Measurements from ENCODE around the gene ASGR1.
"Not testable (repeated sequence)": the region's sequence is repeated elsewhere in the genome, so short reads cannot be mapped to it uniquely, and the experiment has no call there.

ASGR1 gene

DNA sequence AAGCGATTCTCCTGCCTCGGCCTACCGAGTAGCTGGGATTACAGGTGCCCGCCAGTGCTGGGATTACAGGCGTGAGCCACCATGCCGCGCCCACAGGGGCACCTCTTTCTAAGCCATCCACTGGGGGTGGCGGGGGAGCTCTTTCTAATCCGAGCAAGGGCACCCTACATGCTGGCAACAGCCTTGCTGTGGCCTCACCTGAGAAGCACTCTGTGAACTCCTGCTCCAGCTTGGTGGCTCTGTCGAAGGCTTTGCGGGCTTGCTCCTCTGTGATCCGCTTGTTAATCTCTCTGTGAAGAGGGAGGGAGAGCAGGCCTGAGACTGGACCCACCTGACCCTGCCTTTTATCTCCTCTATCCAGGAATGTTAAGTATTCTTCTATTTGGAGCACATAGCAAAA lies 11.9 kb upstream of the ASGR1 start:
- no peak for DNase-seq (ENCODE audit: low read depth in 2 of 2, low spot score in 1 of 2)

DNA sequence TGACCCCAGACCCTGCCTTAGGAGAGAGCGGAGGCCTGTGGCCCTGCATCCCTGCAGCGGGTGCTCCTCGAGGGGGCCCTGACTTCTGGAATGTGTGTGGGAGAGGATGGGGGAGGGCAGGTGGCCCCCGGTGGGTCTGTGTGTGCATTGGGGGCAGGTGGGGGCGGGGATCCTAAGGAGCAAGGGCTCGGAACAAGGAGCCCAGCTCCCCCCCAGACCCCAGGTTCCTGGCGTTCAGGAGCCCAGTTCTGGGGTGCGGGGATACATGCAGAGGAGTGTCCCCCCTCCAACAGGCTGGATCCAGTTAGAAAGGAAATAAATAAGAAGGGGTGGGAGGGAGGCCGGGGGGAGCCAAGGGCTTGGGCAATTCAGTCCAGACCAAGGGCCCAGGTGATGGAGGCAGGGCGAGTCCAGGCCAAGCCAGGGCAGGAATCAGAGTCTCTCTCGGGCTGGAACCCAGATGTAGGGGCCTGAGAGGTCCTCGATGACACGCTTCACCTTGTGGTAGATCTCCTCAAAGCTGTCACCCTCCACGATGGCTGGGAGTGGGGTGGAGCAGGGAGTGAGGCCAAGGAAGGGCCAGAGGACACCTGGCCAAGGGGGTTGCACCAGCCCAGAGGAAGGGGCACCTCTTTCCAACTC lies 11.2 kb upstream of the ASGR1 start:
- no peak for DNase-seq (ENCODE audit: low read depth in 2 of 2, low spot score in 1 of 2)

DNA sequence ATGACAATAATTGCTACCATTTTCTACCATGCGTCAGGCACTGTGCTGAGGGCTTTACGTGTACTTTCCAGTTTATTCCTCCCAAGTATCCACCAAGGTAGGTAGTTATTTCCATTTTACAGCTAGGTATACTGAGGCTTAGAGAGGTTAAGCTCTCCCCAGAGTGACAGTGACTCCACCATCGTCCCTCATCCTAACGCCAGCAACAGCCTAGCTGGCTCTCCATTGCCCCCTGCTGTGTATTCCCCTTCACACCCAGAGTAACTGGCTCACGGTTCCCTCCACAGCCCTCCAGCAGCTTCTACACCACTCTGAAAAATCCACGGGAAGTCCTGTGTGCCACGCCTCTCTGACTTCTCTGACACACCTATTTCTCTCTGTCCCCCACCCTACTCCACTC lies 7.1 kb upstream of the ASGR1 start:
- DNase-seq (ENCODE audit: low read depth in 2 of 2, low spot score in 1 of 2), result no peak

DNA sequence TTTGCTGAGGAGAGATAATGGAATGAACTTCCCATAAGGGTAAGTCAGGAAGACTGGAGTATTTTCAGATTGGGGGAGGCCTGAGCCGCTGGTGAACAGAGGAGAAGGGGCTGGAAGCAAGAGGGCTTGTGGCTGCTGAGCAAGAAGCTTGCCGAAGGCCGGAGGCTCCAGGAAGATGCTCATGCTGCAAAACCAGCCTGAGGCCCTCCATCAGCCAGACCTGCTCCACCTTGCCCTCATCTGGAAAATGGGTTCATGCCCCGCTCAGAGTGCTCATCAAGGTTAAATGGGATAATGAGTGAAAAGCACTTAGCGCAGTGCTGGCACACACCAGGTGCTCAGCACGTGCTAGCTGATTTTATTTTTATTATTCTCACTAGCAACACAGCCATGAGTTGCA lies 5.5 kb upstream of the ASGR1 start:
- no peak for DNase-seq (ENCODE audit: low read depth in 2 of 2, low spot score in 1 of 2)

DNA sequence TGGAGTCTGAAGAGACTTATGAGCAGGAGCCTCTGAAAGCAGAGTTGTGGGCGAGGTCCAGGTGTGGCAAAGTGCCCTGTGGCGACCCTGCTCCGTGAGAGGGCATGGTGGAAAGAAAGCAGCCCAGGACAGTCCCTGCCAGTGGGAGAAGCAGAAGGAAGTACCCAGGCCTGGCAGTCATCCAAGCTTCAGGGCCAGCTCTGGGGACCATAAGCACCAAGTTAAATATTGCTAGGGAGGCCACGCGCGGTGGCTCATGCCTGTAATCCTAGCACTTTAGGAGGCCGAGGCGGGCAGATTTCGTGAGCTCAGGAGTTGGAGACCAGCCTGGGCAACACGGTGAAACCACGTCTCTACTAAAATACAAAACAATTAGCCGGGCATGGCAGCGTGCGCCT lies 4.9 kb upstream of the ASGR1 start:
- no peak for DNase-seq (ENCODE audit: low read depth in 2 of 2, low spot score in 1 of 2)

DNA sequence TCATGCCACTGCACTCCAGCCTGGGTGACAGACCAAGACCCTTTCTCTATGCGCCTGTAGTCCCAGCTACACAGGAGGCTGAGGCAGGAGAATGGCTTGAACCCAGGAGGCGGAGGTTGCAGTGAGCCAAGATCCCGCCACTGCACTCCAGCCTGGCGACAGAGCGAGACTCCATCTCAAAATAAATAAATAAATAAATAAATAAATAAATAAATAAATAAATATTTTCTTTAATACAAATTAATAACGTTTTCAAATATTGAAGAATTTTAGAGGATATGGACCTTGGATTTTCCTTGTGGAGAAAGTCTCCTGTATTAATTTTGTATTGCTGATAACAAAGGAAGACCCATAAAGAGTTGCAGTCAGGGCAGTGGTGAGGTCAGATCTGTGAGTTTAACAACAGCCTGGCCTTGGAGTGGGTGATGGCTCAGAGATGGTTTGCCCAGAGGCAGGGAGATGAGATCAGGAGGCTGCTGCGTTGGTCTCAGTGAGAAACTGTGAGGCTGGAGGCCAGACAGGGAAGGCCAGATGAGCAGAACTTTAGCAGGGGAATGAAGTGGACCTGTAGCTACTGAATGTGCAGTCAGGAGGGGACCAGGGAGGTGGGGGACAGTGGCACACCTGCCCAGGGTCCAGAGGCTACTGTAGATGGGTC lies 4.4 kb upstream of the ASGR1 start:
- DNase-seq (ENCODE audit: low read depth in 2 of 2, low spot score in 1 of 2), result no peak

DNA sequence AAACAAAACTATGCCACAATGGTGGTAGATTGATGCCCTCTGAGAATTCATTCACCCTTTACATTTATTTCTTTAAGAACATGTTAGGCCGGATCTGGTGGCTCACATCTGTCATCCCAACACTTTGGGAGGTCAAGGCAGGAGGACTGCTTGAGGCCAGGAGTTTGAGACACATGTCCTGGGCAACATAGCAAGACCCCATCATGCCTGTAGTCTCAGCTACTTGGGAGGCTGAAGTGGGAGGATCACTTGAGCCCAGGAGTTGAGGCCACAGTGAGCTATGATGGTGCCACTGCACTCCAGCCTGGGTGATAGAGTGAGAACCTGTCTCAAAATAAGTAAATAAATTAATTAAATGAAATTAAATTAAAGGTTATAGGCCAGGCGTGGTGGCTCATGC lies 2.9 kb upstream of the ASGR1 start:
- not testable (repeated sequence) for DNase-seq (ENCODE audit: low read depth in 2 of 2, low spot score in 1 of 2)

DNA sequence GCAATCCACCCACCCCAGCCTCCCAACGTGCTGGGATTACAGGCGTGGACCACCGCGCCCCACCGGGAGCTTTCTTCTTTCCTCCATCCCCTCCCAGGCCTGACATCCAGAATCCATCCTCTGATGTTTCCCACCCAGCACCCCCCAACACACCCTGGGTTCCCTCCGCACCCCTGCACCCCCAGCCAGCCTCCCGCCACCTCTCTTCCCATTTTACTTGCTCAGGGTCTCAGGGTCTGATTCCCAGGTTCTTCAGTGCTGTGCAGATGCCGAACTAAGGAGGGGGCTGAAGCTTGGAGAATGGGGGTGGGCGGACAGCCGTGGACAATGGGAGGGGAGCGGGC lies 225 bp downstream of the ASGR1 start:
- DNase-seq (ENCODE audit: low read depth in 2 of 2, low spot score in 1 of 2), result no peak

DNA sequence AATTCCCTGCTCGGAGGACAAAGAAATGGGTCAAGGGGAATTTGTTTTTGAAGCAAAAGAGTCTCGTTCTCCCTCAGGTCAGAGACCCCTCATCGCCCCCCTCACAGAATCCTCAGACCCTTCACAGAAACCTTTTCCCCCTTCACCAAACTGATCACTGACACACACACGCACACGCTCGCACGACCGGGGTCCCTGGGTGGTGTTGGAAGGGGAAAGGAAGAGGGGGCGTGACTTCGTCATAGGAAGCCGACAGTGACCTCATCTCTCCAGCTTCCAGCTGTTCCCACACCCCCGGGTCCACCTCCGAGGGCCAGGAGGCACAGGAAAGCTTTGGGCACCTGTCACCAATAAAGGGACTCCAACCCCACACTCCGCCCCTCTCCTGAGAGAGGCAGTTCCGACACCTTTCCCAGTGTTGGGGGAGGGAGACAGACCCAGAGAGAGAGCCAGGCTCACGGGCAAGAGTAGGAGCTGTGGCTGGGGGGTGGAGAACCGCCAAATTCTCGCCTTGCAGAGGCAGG lies 1.2 kb downstream of the ASGR1 start:
- DNase-seq (ENCODE audit: low read depth in 2 of 2, low spot score in 1 of 2), result no peak

DNA sequence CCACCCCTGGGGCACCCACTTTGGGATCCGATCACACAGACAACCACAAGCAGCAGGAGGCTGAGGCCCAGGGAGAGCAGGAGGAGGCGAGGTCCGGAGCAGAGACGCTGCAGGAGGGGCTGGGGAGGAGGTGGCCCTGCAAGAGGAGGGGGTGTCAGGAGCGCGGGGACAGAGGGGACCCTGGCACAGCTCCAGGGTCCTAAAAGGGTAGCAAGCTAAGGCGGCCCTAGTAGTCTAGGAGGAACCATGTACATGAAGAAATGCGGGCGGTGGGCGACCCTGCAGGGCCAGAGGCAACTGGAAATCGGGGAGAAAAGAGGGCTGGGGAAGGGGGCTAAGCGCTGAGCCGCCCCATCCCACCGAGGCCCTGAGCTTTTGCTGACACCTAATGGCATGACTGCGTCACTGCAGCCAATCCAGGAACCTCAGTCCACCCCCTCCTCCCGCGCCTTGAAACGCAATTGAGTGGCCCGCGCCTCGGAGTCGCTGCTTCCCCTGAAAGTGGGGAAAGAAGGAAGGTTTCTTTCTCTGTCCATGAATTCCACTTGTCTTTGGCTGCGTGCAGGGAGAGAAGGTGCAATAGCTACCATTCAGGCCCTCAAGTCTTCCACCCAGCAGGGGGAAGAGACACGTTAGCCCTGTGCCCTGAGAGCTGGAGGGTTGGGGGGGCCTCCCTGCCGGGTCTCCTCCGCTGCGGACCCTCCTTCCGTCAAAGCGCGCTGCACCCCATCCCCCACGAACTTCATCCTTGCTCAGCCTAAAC lies 1.8 kb downstream of the ASGR1 start:
- DNase-seq (ENCODE audit: low read depth in 2 of 2, low spot score in 1 of 2), result peak; percentile 24 to 33

DNA sequence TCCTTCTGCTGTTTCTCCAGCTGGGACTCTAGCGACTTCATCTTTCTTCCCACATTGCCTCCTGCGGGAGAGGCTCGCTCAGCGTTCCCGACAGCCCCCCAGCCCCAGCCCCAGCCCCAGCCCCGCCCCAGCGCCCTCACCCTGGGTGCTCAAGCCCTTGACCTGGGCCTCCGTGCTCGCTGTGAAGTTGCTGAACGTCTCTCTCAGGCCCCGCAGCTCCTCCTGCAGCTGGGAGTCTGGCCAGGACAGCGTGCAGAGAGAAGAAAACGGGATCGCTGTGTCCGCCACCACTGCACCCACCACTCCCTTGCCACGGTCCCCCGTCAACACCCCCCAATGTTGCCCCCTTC lies 2.4 kb downstream of the ASGR1 start:
- DNase-seq (ENCODE audit: low read depth in 2 of 2, low spot score in 1 of 2), result no peak

DNA sequence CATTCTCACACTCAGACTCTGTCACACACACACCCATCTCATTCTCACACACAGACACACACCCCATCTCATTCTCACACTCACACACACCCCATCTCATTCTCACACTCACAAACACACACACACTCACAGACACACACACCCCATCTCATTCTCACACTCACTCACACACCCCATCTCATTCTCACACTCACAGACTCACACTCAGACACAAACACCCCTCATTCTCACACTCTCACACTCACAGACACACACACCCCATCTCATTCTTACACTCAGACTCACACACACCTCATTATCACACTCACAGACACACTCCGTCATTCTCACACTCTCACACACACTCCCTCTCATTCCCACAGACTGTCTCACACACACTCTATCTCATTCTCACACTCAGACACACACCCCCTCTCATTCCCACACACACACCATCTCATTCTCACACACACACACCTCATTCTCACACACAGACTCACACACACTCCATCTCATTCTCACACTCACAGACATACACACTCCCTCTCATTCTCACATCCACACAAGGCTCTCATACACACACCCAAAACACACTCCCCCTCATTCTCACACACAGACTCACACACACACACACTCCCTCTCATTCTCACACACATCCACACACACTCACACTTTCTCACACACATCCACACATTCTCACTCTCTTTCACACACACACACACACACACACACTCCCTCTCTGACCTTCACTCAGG lies 2.9 kb downstream of the ASGR1 start:
- DNase-seq (ENCODE audit: low read depth in 2 of 2, low spot score in 1 of 2), result no peak

DNA sequence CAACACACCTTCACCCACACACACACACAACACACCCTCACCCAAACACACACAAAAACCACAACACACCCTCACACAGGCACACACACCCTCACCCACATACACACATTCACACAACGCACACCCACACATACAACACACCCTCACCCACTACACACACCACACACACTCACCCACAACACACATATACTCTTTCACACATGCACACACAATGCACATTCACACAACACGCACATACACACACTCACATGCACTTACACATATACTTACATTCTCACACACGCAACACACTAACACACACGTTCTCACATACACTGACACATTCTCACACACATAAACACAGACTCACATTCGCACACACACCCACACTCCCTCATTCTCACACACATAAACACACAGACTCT lies 3.8 kb downstream of the ASGR1 start:
- DNase-seq (ENCODE audit: low read depth in 2 of 2, low spot score in 1 of 2), result no peak

DNA sequence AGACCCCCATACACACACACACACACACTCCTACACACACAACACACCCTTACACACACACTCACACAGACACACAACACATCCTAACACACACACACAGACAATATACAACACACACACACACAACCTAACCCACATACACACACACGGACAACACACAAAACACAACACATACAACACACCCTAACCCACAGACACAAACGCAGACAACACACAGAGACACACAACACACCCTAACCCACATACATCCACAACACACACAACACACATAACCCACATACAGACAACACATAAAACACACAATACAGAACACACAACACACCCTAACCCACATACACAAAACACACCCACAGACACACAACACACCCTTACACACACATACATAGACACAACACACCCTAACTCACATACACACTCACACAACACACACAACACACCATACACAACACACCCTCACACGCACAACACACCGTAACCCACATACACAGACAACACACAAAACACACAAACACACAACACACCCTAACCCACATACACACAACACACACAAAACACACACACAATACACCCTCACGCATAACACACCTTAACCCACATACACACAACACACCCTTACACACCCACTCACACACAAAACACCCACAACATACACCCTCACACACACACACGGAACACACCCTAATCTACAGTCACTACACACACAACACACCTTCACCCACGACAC lies 4.4 kb downstream of the ASGR1 start:
- DNase-seq (ENCODE audit: low read depth in 2 of 2, low spot score in 1 of 2), result no peak

DNA sequence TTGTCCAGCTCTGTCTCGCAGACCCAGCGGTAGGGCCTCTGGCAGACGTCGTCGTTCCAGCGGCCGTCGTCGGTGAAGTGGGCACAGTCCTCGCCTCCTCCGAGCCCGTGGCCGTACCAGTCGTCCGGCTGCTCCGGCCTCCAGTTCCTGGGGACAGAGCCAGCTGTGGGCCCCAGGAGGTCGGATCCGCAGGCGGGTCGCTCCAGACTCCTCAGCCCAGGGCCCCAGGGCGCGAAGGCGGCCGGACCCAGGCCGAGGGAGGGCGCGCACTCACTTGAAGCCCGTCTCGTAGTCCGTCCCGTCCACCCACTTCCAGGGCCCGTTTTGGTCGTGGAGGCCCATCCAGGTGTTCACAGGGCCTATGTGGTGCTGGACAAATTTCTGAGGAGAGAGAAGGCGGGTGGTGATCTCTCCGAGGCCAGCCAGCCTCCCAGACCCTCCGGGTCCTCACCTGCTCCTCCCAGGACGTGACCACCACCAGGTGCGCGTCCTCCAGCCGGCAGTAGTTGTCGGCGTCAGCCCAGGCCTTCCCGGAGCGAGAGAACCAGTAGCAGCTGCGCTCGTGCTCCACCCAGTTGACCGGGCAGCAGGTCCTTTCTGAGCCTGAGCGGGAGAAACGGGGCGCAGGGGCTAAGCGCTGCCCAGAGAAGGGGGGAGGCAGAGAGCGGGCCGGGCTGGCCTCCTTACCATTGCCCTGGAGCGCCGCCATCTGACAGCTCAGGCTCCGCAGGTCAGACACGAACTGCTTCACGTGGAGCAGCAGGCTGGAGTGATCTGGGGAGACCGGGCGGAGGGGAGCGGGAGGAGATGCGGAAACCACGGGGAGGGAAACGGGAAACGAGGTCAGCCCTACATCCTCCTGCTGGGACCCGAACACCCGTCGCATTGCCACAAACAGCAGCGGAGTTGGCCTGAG lies 5.2 kb downstream of the ASGR1 start:
- DNase-seq (ENCODE audit: low read depth in 2 of 2, low spot score in 1 of 2), result no peak

DNA sequence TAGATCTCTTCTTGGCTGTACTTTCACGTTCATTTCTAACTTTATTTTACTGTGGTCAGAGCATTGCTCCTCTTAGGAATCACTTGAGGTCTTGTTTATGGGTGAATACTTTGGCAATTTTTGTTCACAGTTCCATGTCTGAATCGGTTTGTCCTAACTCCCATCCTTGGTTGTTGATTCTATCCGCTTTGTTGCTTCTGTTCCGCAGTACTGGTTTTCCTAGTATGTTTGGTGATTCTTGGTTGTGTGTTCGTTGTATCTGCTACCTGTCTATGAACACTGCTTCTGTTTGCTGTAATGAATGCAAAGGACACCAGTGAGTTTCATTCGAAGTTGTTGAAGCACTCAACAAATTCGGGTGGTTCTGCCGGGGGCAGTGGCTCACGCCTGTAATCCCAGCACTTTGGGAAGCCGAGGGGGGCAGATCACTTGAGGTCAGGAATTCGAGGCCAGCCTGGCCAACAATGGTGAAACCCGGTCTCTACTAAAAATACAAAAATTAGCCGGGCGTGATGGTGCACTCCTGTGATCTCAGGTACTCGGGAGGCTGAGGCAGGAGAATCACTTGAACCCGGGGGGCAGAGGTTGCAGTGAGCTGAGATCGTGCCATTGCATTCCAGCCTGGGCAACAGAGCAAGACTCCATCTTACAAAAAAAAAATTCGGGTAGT lies 6.5 kb downstream of the ASGR1 start:
- DNase-seq (ENCODE audit: low read depth in 2 of 2, low spot score in 1 of 2), result not testable (repeated sequence)

DNA sequence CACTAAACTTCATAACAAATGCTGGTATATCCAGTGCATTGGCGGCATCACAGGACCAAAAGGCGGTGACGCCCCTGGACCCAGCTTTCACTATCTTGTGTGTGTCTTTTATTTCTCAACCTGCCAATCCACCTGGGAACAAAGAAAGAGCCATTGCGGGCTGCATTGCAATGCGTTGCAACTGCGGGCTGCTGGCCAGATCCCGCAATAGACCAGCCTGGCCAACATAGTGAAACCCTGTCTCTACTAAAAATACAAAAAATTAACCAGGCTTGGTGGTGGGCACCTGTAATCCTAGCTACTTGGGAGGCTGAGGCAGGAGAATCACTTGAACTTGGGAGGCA lies 9.6 kb downstream of the ASGR1 start:
- not testable (repeated sequence) for DNase-seq (ENCODE audit: low read depth in 2 of 2, low spot score in 1 of 2)

DNA sequence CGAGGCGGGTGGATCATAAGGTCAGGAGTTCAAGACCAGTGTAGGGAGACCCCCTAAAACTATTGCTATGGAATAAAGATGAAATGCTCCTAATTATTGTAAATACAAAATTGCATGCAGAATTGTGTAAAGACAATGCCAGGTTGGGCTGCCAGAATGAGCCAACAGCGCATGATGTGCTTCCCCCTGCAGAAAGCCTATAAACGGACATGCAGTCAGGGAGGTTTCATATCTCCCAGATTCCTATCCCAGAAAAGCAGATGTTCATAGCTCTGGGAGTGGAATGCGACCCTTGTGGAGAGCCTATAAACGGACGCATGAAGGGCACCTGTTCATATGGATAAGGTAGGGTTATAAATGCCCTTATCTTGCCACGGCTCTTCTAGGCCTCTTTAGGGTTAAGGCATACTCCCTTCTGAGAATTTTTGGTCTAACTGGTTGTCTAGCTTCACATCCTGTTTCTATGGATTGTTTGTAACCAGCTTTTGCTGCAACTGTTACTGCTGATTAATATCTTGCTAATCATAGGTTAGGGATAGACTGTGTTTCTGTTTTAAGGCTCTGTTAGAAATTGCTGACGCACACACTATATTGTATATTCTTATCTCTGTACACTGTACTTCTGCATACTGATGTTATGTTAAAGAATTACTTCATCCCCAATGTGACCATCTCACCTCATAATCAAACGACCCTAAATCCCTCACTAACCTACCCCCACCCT lies 10.2 kb downstream of the ASGR1 start:
- not testable (repeated sequence) for DNase-seq (ENCODE audit: low read depth in 2 of 2, low spot score in 1 of 2)

DNA sequence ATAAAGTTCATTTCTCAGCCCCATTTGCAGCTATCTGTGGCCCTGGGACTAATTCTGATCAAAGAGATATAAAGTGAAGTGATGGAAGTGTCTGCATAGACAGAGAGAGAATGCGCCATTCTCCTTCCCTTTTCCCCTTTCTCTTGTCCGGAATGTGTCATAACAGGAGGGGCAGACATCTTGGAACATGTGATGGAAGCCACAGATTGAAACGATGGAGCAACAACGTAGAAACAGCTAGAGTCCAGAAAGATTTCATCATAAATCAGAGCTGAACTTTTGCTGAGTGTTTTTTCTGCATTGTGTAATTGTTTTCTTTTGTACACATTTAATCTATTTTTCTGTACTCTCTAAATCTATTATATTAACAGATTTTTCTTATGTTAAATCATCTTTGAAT lies 11.3 kb downstream of the ASGR1 start:
- DNase-seq (ENCODE audit: low read depth in 2 of 2, low spot score in 1 of 2), result no peak
